MM.1S (cell line): Measurements from ENCODE around the gene RBM47.

Experiments
- DNase-seq: peaks from one replicate; pipeline ENCODE4 v3.0.0-alpha.2; 2015
- H2AFZ ChIP-seq: fragments of 300-600 bp; sonication (generic); 2 replicates; pipeline ENCODE4 v1.6.0; 2016; ENCODE audit warnings: antibody characterized with exemption, low read length
- H3F3A ChIP-seq: fragments of 300-600 bp; sonication (generic); 2 replicates; pipeline ENCODE4 v1.6.1; 2016; ENCODE audit warnings: mild to moderate bottlenecking, antibody characterized with exemption, low read length, moderate library complexity, mixed read lengths; ENCODE audit not compliant: insufficient read depth
- H3K27ac ChIP-seq: fragments of 300-600 bp; sonication (generic); 2 replicates; pipeline ENCODE4 v1.5.1; 2016; ENCODE audit warnings: mild to moderate bottlenecking, low read length
- H3K27me3 ChIP-seq: fragments of 300-600 bp; sonication (generic); replicated peaks from 2 replicates; pipeline ENCODE4 v1.6.0; 2016; ENCODE audit warnings: low read length; ENCODE audit not compliant: insufficient read depth
- H3K36me3 ChIP-seq: fragments of 300-600 bp; sonication (generic); replicated peaks from 2 replicates; pipeline ENCODE4 v1.6.1; 2016; ENCODE audit warnings: mild to moderate bottlenecking, low read length, mixed read lengths; ENCODE audit not compliant: insufficient read depth
- H3K4me1 ChIP-seq: fragments of 300-600 bp; sonication (generic); 2 replicates; pipeline ENCODE4 v1.6.1; 2016; ENCODE audit warnings: low read length, mixed read lengths
- H3K4me2 ChIP-seq: fragments of 300-600 bp; sonication (generic); 2 replicates; pipeline ENCODE4 v1.6.0; 2016; ENCODE audit warnings: low read depth, low read length
- H3K4me3 ChIP-seq: fragments of 300-600 bp; sonication (generic); 2 replicates; pipeline ENCODE4 v1.5.1; 2016; ENCODE audit warnings: low read length, mixed read lengths
- H3K79me2 ChIP-seq: fragments of 300-600 bp; sonication (generic); 2 replicates; pipeline ENCODE4 v1.6.1; 2016; ENCODE audit warnings: mixed run types, low read length, mixed read lengths
- H3K9ac ChIP-seq: fragments of 300-600 bp; sonication (generic); 2 replicates; pipeline ENCODE4 v1.6.1; 2016; ENCODE audit warnings: low read length, mixed read lengths
- H3K9me2 ChIP-seq: fragments of 300-600 bp; sonication (generic); replicated peaks from 2 replicates; pipeline ENCODE4 v1.6.1; 2016; ENCODE audit warnings: mild to moderate bottlenecking, low read length, mixed read lengths; ENCODE audit not compliant: insufficient read depth
- H3K9me3 ChIP-seq: fragments of 300-600 bp; sonication (generic); replicated peaks from 2 replicates; pipeline ENCODE4 v1.6.1; 2016; ENCODE audit warnings: mild to moderate bottlenecking, low read length, mixed read lengths; ENCODE audit not compliant: insufficient read depth
- H4K20me1 ChIP-seq: fragments of 300-600 bp; sonication (generic); 2 replicates; pipeline ENCODE4 v1.6.1; 2016; ENCODE audit warnings: mild to moderate bottlenecking, low read length, moderate library complexity, mixed read lengths; ENCODE audit not compliant: insufficient read depth
- CTCF ChIP-seq: fragments of 300-600 bp; sonication (generic); IDR thresholded peaks from 2 replicates; pipeline ENCODE4 v1.5.1; 2016; ENCODE audit warnings: antibody characterized with exemption, low read length, mixed read lengths
- EZH2 ChIP-seq: fragments of 300-600 bp; sonication (generic); optimal IDR thresholded peaks from 2 replicates; pipeline ENCODE3; 2017; ENCODE audit warnings: low read depth, mild to moderate bottlenecking, antibody characterized with exemption, low read length, mixed read lengths
- EZH2phosphoT487 ChIP-seq: fragments of 300-600 bp; sonication (generic); IDR thresholded peaks from 2 replicates; pipeline ENCODE4 v1.6.1; 2018; ENCODE audit warnings: antibody characterized with exemption, low read length

The RBM47 gene

GRCh38 chr4:40662962-40663604 is 33.4 kb upstream of the RBM47 start:
- Histone ChIP-seq H3K27ac (no peak overlapping the region), H3K79me2 (no peaks in the 10 kb centered on the region), H3K4me3 (no peak overlapping the region), H4K20me1 (no peaks in the 10 kb centered on the region), H3K9me3 (no peaks in the 10 kb centered on the region), H3K36me3 (no peaks in the 10 kb centered on the region), H3K9me2 (no peaks in the 10 kb centered on the region), H3K27me3 (no peaks in the 10 kb centered on the region), H3F3A (no peaks in the 10 kb centered on the region), H3K9ac (no peak overlapping the region), H2AFZ (no peak overlapping the region), H3K4me1 (no peaks in the 10 kb centered on the region), H3K4me2 (no peak overlapping the region)
- DNase-seq: no peak
- TF ChIP-seq CTCF: no peak
- TF ChIP-seq EZH2: no peak
- TF ChIP-seq EZH2phosphoT487: no peak

- Histone ChIP-seq H3K27ac (no peak overlapping the region), H3K36me3 (no peaks in the 10 kb centered on the region), H2AFZ (no peak overlapping the region), H3K4me3 (no peak overlapping the region), H3K4me2 (no peak overlapping the region), H3K4me1 (peaks cover 9% of the 10 kb centered on the region), H3K9me3 (no peaks in the 10 kb centered on the region), H3K27me3 (no peaks in the 10 kb centered on the region), H4K20me1 (no peaks in the 10 kb centered on the region), H3K9me2 (no peaks in the 10 kb centered on the region), H3K9ac (no peak overlapping the region), H3K79me2 (no peaks in the 10 kb centered on the region), H3F3A (peaks cover 7% of the 10 kb centered on the region)
- DNase-seq: no peak
- TF ChIP-seq EZH2: no peak
- TF ChIP-seq EZH2phosphoT487: no peak
- TF ChIP-seq CTCF: no peak
These were observed 32.1 kb upstream of the RBM47 start for GRCh38 chr4:40661803-40662202.

GRCh38 chr4:40656201-40656863 is 26.7 kb upstream of the RBM47 start:
- H4K20me1 ChIP-seq: no peaks in the 10 kb centered on the region
- peak overlapping the region; percentile 46 for H3K4me3 ChIP-seq
- H3K9ac ChIP-seq: peak overlapping the region; percentile 70
- no peaks in the 10 kb centered on the region for H3K9me3 ChIP-seq
- DNase-seq: peak; percentile 89
- H3K79me2 ChIP-seq: no peaks in the 10 kb centered on the region
- H3K4me2 ChIP-seq: peak overlapping the region; percentile 94
- no peaks in the 10 kb centered on the region for H3K27me3 ChIP-seq
- peaks cover 28% of the 10 kb centered on the region for H3K4me1 ChIP-seq
- peak overlapping the region; percentile 97 for H3K27ac ChIP-seq
- H3F3A ChIP-seq: peaks cover 24% of the 10 kb centered on the region
- no peaks in the 10 kb centered on the region for H3K36me3 ChIP-seq
- TF ChIP-seq EZH2 (no peak), CTCF (no peak), EZH2phosphoT487 (no peak)
- peak overlapping the region; percentile 69 for H2AFZ ChIP-seq
- H3K9me2 ChIP-seq: no peaks in the 10 kb centered on the region
